H1 (cell line): ENCODE data around the gene CHPF.
A peak's percentile ranks its signal among the peaks of the same experiment; 100 is the strongest.

Experiments used
- JUN ChIP-seq: IDR thresholded peaks from 2 replicates; pipeline ENCODE4 v1.6.1; 2011; ENCODE audit warnings: low read depth, mild to moderate bottlenecking, improper control_type of control experiment, low read length
- POLR2AphosphoS5 ChIP-seq: IDR thresholded peaks from 2 replicates; pipeline ENCODE4 v1.6.1; 2011; ENCODE audit warnings: low read depth, low read length
- SIN3A ChIP-seq, 2 experiments: IDR thresholded peaks in 1 of 2; conservative IDR thresholded peaks in 1 of 2; 2 replicates each; pipeline ENCODE4 v1.6.1; 2011 to 2012; ENCODE audit warnings: low read length in 2 of 2, improper control_type of control experiment in 1 of 2, low read depth in 1 of 2, mild to moderate bottlenecking in 1 of 2
- TAF1 ChIP-seq: IDR thresholded peaks from 2 replicates; pipeline ENCODE4 v1.6.1; 2011; ENCODE audit warnings: mild to moderate bottlenecking, low read depth, low read length
- TCF12 ChIP-seq: IDR thresholded peaks from 2 replicates; pipeline ENCODE4 v1.6.1; 2011; ENCODE audit warnings: low read depth, mild to moderate bottlenecking, low read length

- TF ChIP-seq TAF1 (no peak), SIN3A (conservative IDR thresholded peaks at IDR 0.05 in 1 of 2, IDR thresholded peaks at IDR 0.05 in 1 of 2; ENCODE audit: low read depth in 1 of 2, low read length in 2 of 2) (no peak), JUN (no peak), TCF12 (no peak), POLR2AphosphoS5 (0 out of 2 replicates have a peak, but pooled peaks have one; percentile 31)
Observed at GRCh38 chr2:219570924-219571310, 27.3 kb upstream of the CHPF start.
